ENCODE data around the gene CCS.
"Not testable (repeated sequence)": the region's sequence is repeated elsewhere in the genome, so short reads cannot be mapped to it uniquely, and the experiment has no call there.

The CCS gene

GRCh38 chr11:66561975-66562248 is 31.1 kb upstream of the CCS start:
- DNase-seq, result no peak

GRCh38 chr11:66562275-66562674 is 30.7 kb upstream of the CCS start:
- DNase-seq, result no peak

- no peak for DNase-seq
Observed at GRCh38 chr11:66562907-66563583, 29.9 kb upstream of the CCS start.

GRCh38 chr11:66563832-66564231 is 29.2 kb upstream of the CCS start:
- DNase-seq, result no peak

- DNase-seq, result no peak
Observed at GRCh38 chr11:66564538-66564937, 28.4 kb upstream of the CCS start.

GRCh38 chr11:66564984-66565383 is 28.0 kb upstream of the CCS start:
- no peak for DNase-seq

GRCh38 chr11:66566221-66566620 is 26.8 kb upstream of the CCS start:
- DNase-seq, result no peak

GRCh38 chr11:66567787-66568123 is 25.2 kb upstream of the CCS start:
- DNase-seq, result no peak

GRCh38 chr11:66568124-66568916 is 24.7 kb upstream of the CCS start, which contains the start of gene CTSF:
Gene CTSF (minus strand): TSS chr11:66568606. CDS start chr11:66568486, 120 bp downstream.
- DNase-seq, result peak; percentile 74

GRCh38 chr11:66569076-66569475 is 23.9 kb upstream of the CCS start:
- no peak for DNase-seq

- DNase-seq, result no peak
Observed at GRCh38 chr11:66570079-66570849, 22.7 kb upstream of the CCS start.

GRCh38 chr11:66570850-66571180 is 22.2 kb upstream of the CCS start:
- DNase-seq, result no peak

- peak; percentile 88 for DNase-seq
Observed at GRCh38 chr11:66579017-66579606, 13.9 kb upstream of the CCS start.

- DNase-seq, result no peak
Observed at GRCh38 chr11:66580803-66581202, 12.2 kb upstream of the CCS start.

GRCh38 chr11:66581261-66581660 is 11.7 kb upstream of the CCS start:
- DNase-seq, result no peak

- not testable (repeated sequence) for DNase-seq
Observed at GRCh38 chr11:66582565-66583147, 10.3 kb upstream of the CCS start.

- DNase-seq, result not testable (repeated sequence)
Observed at GRCh38 chr11:66585447-66585846, 7.5 kb upstream of the CCS start.

- DNase-seq, result no peak
Observed at GRCh38 chr11:66586136-66586535, 6.8 kb upstream of the CCS start.

GRCh38 chr11:66589315-66589714 is 3.7 kb upstream of the CCS start:
- DNase-seq, result not testable (repeated sequence)

- DNase-seq, result no peak
Observed at GRCh38 chr11:66589996-66590675, 2.8 kb upstream of the CCS start.

GRCh38 chr11:66591175-66591574 is 1.8 kb upstream of the CCS start:
- no peak for DNase-seq

GRCh38 chr11:66593303-66593635 is 284 bp downstream of the CCS start:
- no peak for DNase-seq

GRCh38 chr11:66593650-66594049 is 665 bp downstream of the CCS start:
- DNase-seq, result no peak
